GM13977 (cell line): ENCODE measurements around the gene SLC17A4.

Experiments
- DNase-seq: peaks from one replicate; pipeline ENCODE4 v3.0.0; 2012; ENCODE audit warnings: low spot score
- CTCF ChIP-seq: IDR thresholded peaks from 2 replicates; pipeline ENCODE4 v1.5.1; 2012; ENCODE audit warnings: mild to moderate bottlenecking, control low read depth; ENCODE audit not compliant: insufficient read depth; ENCODE audit errors: extremely low read depth, missing control alignments
- in situ Hi-C: fragments of 300-500 bp; cut with MboI; formaldehyde crosslinking; loops from one replicate; pipeline ENCODE4 v1.12.0; 2022; ENCODE audit warnings: low sequenced_read_pairs, low pct_unique_long_range_greater_than_20kb, mixed read lengths, inconsistent platforms; ENCODE audit not compliant: unreplicated experiment

The SLC17A4 gene

DNA sequence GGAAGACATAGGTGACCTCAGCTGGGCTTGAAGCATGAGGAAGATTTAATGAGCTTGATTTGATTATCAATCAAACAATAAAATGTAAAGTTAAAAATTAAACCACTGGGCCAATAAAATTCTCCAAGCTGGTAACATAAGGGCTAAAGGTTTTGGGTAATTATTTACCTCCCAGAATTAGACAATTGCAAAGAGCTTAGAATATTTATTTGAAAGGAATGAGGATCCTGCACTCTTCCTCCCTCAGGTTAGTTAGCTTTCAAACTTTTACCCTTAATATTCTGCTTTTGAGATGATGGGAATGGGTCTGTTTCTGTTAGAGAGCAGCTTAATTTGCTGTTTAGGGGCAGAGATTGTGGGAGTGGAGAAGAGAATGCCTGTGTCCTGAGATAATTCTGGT is at the start of gene SLC17A4:
Gene SLC17A4, plus strand, starts transcription at position 208 of the 400 bp plus-strand sequence. CDS start 7,221 bp downstream, outside the sequence.
- no peak for DNase-seq
- in situ Hi-C loops, result no loop called here
- TF ChIP-seq CTCF, result no peak

DNA sequence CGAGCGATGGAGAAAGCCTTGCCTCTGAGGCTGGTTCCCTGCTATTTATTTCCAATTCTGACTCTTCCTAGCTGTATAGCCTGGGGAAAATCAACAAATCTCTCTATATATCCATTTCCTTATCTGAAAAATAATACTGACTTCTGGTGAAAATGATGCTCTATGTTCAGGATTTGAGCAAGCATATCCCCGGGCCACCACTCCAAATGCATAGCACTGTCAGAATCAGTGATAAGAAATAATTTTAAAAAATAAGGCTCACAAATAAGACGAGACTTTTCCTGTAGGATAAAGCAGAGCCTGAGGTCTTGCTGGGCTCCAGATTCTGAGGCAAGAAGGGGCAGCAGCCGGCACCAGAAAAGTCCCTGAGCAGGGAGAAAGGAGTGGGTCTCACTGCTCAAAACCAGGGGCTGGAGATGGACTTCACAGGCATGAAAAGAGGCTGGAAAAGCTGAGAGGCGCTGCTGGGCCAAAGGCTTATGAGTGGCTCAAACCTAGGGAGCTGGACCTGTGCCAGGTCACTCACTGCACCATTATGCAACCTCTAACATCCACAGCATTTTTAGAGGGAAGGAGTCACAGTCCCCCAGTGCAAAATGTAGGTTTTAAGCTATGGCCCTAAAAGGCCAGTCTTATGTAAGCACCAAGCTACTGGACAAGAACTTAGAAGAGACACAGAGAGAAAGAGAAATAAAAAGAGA is 48.1 kb upstream of the SLC17A4 start:
- in situ Hi-C loops, result no loop called here
- no peak for TF ChIP-seq CTCF
- no peak for DNase-seq

DNA sequence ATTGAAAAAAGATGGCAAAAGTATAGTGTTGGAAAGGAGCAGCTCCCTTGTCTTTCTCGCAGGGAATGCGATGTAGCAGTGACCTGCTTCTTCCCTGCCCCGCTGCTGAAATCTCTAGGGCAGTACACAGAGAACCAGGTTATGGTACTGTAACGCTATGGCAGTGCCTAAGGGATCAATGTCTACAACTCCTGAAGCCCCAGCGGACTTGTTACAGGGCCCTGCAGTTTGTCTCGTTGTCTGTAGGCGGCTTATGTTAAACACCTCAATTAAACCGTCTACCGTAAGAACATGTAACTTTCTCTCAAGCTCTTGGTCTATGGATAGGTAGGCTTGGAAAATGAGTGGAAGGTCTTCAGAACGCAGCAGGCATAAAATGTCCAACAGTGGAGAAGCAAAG is 44.8 kb upstream of the SLC17A4 start:
- in situ Hi-C loops, result no loop called here
- TF ChIP-seq CTCF, result no peak

GRCh38 chr6:25710287-25710686 is 44.3 kb upstream of the SLC17A4 start:
- DNase-seq, result no peak
- in situ Hi-C loops, result no loop called here
- no peak for TF ChIP-seq CTCF

More for the DNA sequence above, 44.8 kb upstream of the SLC17A4 start:
- no peak for DNase-seq

DNA sequence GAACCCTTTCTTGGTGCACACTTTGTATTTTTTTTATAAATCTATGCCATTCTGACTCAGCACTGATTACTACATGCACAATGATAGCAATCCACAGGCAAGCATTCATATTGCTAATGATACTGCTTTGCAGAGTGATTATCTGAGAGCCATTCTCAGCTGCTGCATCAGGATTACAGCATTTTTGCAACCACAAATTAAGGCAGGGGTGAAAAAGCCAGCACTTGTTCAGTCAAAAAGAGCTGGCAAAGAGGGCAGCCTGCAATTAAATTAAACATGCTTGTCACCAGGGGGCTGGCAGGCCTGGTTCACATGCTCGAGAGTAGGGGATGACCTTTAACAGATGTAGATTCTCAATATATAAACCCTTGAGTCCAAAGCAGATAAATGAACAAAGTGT is 40.7 kb upstream of the SLC17A4 start:
- no peak for TF ChIP-seq CTCF
- DNase-seq, result no peak
- in situ Hi-C loops, result no loop called here

- no peak for DNase-seq
- in situ Hi-C loops, result no loop called here
Measured at GRCh38 chr6:25714765-25715164, 39.8 kb upstream of the SLC17A4 start.

More at GRCh38 chr6:25714765-25715164, 39.8 kb upstream of the SLC17A4 start:
- no peak for TF ChIP-seq CTCF
